ENCODE data around the gene ZFHX3.

GRCh38 chr16:73049511-73049910 lies 1.6 kb upstream of the ZFHX3 start:
- no peak for TF ChIP-seq EZH2 (IDR thresholded peaks at IDR 0.05; ENCODE audit: insufficient read depth, poor library complexity, severe bottlenecking)
- no peak for TF ChIP-seq EZH2phosphoT487 (IDR thresholded peaks at IDR 0.05; ENCODE audit: insufficient read depth, low read depth)

All from GM23248 (cell line).